Measurements from ENCODE around the gene CS.

GRCh38 chr12:56304276-56304675 lies 4.1 kb upstream of the CS start:
- TF ChIP-seq CTCF (IDR thresholded peaks at IDR 0.05) (no peak), POLR2A (IDR thresholded peaks at IDR 0.05) (no peak)

Measured in adrenal gland (tissue), 5 donors.